WTC11 (cell line): ENCODE data around the gene PGGHG.
"Not testable (repeated sequence)": the region's sequence is repeated elsewhere in the genome, so short reads cannot be mapped to it uniquely, and the experiment has no call there.

Experiments used
- FOXP1 ChIP-seq: sonication (generic); formaldehyde crosslinking; IDR thresholded peaks from 2 replicates; pipeline ENCODE4 v1.8.0; 2022; ENCODE audit warnings: missing genetic modification reagents, mild to moderate bottlenecking, moderate library complexity, borderline replicate concordance
- JUN ChIP-seq: sonication (generic); formaldehyde crosslinking; IDR thresholded peaks from 2 replicates; pipeline ENCODE4 v1.8.0; 2023; ENCODE audit warnings: mild to moderate bottlenecking, missing genetic modification reagents
- NR3C1 ChIP-seq: sonication (generic); formaldehyde crosslinking; conservative IDR thresholded peaks from 2 replicates; pipeline ENCODE4 v1.8.1; 2023; ENCODE audit warnings: low read depth, mild to moderate bottlenecking, missing genetic modification reagents
- ZNF232 ChIP-seq: sonication (generic); formaldehyde crosslinking; IDR thresholded peaks from 2 replicates; pipeline ENCODE4 v1.8.0; 2022; ENCODE audit warnings: mild to moderate bottlenecking, missing genetic modification reagents
- ZNF317 ChIP-seq: sonication (generic); formaldehyde crosslinking; IDR thresholded peaks from 2 replicates; pipeline ENCODE4 v1.8.1; 2023; ENCODE audit warnings: low read depth, mild to moderate bottlenecking, moderate library complexity, missing genetic modification reagents, borderline replicate concordance
- TF ChIP-seq, protein P1 (sequence below): fragments of 200-600 bp; IDR thresholded peaks from 2 replicates; pipeline ENCODE4 v1.8.0; 2022; ENCODE audit warnings: antibody characterized with exemption

GRCh38 chr11:311013-311748, 22.3 kb downstream of the PGGHG start:
- not testable (repeated sequence) for TF ChIP-seq NR3C1; FOXP1 (CRISPR knock-in tag); JUN (CRISPR knock-in tag); ZNF232 (CRISPR knock-in tag); ZNF317
- TF ChIP-seq, protein P1, sequence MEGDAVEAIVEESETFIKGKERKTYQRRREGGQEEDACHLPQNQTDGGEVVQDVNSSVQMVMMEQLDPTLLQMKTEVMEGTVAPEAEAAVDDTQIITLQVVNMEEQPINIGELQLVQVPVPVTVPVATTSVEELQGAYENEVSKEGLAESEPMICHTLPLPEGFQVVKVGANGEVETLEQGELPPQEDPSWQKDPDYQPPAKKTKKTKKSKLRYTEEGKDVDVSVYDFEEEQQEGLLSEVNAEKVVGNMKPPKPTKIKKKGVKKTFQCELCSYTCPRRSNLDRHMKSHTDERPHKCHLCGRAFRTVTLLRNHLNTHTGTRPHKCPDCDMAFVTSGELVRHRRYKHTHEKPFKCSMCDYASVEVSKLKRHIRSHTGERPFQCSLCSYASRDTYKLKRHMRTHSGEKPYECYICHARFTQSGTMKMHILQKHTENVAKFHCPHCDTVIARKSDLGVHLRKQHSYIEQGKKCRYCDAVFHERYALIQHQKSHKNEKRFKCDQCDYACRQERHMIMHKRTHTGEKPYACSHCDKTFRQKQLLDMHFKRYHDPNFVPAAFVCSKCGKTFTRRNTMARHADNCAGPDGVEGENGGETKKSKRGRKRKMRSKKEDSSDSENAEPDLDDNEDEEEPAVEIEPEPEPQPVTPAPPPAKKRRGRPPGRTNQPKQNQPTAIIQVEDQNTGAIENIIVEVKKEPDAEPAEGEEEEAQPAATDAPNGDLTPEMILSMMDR = not testable (repeated sequence)
